Measurements from ENCODE around the gene TRAM2.
A peak's percentile ranks its signal among the peaks of the same experiment; 100 is the strongest.

Gene TRAM2

DNA sequence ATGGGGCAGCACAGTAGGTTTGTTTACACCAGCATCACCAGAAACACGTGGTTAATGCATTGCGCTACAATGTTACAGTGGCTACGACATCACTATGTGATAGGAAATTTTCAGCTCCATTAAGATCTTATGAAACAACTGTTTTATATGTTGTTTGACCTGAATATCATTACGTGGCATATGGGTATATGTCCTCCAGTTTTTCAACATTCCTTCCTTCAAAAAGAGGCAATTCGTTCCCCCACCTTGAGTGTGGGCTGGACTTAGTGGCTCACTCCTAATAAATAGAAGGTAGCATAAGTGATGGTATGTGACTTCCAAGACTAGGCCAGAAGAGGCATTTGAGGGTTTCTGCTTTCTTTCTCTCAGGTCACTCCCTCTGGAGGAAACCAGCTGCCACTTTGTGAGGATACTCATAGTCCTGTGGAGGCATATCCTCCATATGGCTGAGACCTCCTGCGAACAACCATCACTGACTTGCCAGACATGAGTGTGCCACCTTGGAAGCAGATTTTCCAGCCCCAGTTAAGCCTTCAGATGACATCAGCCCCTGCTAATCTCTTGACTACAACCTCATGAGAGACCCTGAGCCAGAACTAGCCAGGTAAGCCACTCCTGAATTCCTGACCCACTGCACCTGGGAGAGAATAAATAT lies 2.3 kb upstream of the TRAM2 start:
- Mint-ChIP-seq H3K36me3 (peaks cover 1% of the 10 kb centered on the region), H3K4me3 (no peak overlapping the region), H3K27ac (no peak overlapping the region), H3K27me3 (no peaks in the 10 kb centered on the region), H3K4me1 (peaks cover 29% of the 10 kb centered on the region), H3K9me3 (no peaks in the 10 kb centered on the region)

DNA sequence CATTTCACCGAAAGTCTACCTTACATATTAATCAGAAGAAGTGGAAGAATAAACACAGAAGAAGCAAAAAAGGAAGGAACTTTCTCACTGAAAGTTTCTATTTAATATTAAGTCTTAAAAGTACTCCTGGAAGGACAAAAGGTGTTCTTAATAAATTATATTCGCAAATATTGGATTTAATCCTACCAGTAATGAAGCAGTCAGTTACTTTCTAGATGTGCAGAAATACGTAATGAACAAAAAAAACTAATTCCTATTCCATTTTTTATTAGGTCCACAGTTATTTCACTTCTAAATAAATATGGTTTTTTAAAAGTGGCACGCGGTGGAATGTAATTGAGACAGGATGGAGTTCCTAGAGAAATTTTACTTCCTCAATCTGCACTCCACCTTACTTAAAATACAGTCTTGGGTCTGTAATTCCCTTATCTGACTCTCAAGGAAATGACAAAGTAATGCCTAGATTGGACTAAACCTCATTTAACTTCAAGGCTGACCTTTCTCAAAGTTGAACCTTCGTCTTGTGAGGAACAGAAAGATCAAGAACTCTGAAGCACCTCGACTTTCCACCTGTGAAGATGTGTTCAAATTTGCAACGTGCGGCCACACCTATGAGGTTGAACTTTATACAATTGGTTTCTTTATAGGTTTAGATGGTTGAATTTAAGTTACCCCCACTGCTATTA lies 1.1 kb upstream of the TRAM2 start:
- H3K4me3 Mint-ChIP-seq: peak overlapping the region; percentile 81
- peaks cover 1% of the 10 kb centered on the region for H3K36me3 Mint-ChIP-seq
- H3K27me3 Mint-ChIP-seq: no peaks in the 10 kb centered on the region
- H3K4me1 Mint-ChIP-seq: peaks cover 41% of the 10 kb centered on the region
- H3K27ac Mint-ChIP-seq: peak overlapping the region; percentile 4
- H3K9me3 Mint-ChIP-seq: no peaks in the 10 kb centered on the region

DNA sequence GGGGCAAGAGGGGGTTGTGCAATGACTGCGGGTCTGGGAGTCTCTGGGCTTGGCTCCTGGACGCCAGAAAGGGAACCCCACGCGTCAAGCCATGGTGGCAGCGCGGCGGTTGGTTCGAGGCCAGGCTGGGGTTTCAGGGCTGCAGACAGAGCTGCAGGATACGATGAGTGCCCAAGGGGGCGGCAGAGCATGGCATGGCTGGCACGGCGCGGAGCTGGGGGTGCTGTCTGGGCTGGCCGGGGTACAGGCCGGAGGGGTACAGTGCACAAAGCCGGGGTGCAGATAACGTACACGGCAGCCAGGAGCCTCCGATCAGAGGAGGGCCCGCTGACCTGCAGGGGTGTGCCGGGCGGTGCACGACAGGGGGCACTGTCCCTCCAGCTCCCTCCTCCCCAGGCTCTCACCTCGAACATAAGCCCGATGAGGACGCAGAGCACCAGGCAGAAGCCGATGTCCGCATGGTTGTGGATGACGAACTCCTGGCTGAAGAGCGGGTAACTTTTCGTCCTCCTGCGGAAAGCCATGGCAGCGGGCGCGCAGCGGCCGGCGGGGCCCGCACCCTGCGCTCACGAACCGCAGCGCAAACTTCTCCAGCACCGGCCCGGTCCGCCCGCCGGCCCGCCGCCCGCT lies 353 bp downstream of the TRAM2 start:
- Mint-ChIP-seq H3K27me3 (no peaks in the 10 kb centered on the region), H3K9me3 (no peaks in the 10 kb centered on the region), H3K4me3 (peak overlapping the region; percentile 84), H3K27ac (peak overlapping the region; percentile 53), H3K36me3 (no peaks in the 10 kb centered on the region), H3K4me1 (peaks cover 50% of the 10 kb centered on the region)

DNA sequence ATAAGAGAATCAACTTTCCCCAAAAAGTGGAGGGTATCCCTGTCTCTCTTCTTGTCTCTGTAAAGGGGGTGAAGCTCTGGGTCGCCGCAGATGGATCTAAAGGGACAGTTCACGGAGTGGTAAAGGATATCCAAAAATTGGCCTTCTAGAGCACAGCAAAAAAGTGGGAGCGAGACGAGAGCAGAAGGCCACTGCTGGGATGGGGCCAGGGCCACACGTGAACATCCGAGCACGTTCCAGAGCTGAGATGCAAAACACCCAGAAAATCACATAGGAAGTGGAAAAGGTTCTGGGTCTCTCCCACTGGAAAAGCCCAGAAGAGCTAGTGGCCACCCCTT lies 837 bp downstream of the TRAM2 start:
- H3K4me3 Mint-ChIP-seq: peak overlapping the region; percentile 84
- H3K4me1 Mint-ChIP-seq: peaks cover 52% of the 10 kb centered on the region
- H3K27ac Mint-ChIP-seq: peak overlapping the region; percentile 60
- no peaks in the 10 kb centered on the region for H3K9me3 Mint-ChIP-seq
- H3K27me3 Mint-ChIP-seq: no peaks in the 10 kb centered on the region
- H3K36me3 Mint-ChIP-seq: no peaks in the 10 kb centered on the region

DNA sequence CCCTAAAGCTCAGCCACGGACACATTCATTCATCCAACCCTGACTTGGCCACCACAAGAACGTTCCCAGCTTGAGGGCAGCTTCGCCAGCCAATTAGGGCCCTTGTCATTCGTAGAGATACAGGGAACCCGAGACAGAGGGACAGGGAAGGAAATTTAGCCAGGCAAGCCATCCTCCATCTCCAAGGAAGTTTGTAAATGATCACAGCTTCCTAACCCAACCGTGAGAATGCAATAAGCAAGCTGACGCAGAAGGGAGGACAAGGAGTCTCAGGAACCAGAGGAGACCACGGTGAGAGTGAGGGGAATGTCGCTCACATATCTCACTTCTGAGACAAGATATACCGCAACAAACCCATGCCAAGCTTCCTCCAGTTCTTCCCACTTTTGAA lies 1.4 kb downstream of the TRAM2 start:
- Mint-ChIP-seq H3K36me3 (no peaks in the 10 kb centered on the region), H3K27ac (no peak overlapping the region), H3K4me3 (peak overlapping the region; percentile 84), H3K27me3 (no peaks in the 10 kb centered on the region), H3K9me3 (no peaks in the 10 kb centered on the region), H3K4me1 (peaks cover 57% of the 10 kb centered on the region)

DNA sequence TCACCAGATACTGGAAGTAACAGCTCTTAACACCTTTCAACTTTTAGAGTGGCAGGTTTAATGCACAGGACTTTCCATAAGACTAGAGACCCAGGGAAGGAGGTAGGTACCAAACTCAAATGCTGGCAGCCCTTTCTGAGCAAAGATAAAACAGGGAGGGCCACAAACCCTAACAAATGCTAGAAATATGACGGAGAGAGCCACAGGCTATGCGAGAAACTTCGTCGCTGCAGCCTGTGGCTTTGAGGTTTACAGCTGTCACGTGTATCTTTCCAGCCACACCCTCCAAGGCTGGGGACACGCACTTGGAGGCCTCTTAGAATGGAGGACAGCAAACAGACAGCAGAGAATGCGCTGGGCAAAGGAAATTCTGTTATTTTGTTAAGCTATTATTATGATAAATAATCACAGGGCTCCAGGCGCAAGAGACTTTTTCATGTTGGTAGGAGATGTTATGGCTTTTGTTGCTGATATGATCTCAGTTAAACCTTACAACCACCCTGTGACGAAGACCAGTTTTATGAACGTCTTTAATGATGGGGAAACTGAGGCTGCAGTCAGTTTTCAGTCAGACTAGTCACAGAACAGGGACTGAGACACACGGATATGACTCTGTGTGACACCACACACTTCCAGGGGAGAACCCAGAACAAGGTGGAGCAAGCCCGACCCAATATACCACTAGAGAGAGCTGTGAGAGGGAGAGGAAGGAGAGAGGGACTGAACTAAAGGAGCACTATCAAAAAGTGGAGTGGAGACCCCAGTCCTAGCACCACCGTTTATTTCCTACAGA lies 2.0 kb downstream of the TRAM2 start:
- H3K9me3 Mint-ChIP-seq: no peaks in the 10 kb centered on the region
- no peaks in the 10 kb centered on the region for H3K36me3 Mint-ChIP-seq
- H3K27ac Mint-ChIP-seq: peak overlapping the region; percentile 39
- peaks cover 57% of the 10 kb centered on the region for H3K4me1 Mint-ChIP-seq
- H3K27me3 Mint-ChIP-seq: no peaks in the 10 kb centered on the region
- peak overlapping the region; percentile 84 for H3K4me3 Mint-ChIP-seq

DNA sequence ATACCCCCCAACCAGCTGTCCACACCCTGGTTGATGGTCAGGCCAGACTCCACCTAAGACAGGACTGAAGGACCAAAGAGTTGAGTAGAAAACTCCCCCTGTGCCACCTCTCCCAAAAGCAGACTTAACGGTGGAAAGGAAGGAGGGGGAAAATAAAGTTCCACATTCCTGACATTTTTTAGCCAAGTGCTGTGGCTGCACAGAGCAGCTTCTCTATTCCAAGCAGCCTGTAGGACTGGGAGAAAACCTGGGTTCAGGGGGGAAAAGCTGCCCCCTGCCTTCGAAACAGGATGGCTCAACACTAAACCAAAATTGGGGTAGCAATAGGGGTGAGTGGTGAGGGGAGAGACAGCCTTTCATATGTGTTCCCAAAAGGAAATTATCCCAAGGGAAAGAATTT lies 3.6 kb downstream of the TRAM2 start:
- H3K4me1 Mint-ChIP-seq: peaks cover 68% of the 10 kb centered on the region
- H3K36me3 Mint-ChIP-seq: no peaks in the 10 kb centered on the region
- no peak overlapping the region for H3K4me3 Mint-ChIP-seq
- no peaks in the 10 kb centered on the region for H3K9me3 Mint-ChIP-seq
- H3K27me3 Mint-ChIP-seq: no peaks in the 10 kb centered on the region
- no peak overlapping the region for H3K27ac Mint-ChIP-seq

DNA sequence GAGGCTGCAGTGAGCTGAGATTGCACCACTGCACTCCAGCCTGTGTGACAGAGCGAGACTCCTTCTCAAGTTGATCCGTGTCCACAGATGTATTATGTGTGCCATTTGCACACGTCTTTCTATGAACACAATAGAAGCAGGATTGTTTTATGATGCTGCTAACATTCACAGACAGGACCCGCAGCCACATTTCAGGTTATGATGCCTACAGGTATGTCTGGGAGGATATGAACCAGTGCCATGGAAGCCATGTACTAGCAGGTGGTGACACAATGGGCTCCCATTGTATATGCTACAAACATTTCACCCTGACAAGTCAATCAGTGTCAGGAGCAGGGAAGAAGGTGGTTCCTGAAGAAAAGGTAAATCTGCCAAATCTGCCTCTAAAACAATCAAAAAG lies 4.3 kb downstream of the TRAM2 start:
- no peaks in the 10 kb centered on the region for H3K27me3 Mint-ChIP-seq
- H3K4me3 Mint-ChIP-seq: no peak overlapping the region
- H3K27ac Mint-ChIP-seq: no peak overlapping the region
- H3K4me1 Mint-ChIP-seq: peaks cover 72% of the 10 kb centered on the region
- H3K9me3 Mint-ChIP-seq: no peaks in the 10 kb centered on the region
- no peaks in the 10 kb centered on the region for H3K36me3 Mint-ChIP-seq

DNA sequence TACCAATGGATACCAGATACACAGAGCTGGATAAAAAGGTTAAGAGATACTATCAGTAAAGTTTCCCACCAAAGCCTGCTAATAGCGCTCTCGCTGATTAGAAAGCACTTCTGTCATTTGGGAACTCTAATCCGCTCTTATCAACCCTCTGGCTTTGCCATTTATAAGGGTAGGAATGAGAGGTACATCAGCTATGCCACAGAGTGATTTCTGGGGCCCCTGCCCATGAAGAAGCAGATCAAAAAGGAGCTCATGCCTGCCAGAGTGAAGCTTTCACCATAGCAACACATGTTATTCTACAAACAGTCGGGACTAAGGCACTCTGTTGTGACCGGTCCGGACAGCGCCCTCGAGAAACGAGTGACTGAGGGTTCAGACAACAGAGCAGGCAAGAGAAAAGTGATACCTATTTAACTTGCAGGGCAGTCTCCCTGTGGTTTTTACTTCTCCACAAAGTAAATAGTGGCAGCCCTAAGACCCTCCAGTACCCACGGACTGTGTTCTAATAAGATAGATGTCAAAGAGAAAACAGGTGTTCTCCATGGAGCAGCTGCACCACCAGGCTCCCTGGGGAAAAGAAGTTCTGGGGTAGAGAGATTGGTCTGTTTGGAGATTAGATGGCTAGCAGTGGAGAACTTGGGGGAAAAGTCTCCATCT lies 5.6 kb downstream of the TRAM2 start:
- Mint-ChIP-seq H3K9me3 (no peaks in the 10 kb centered on the region), H3K4me1 (peaks cover 81% of the 10 kb centered on the region), H3K4me3 (no peak overlapping the region), H3K36me3 (no peaks in the 10 kb centered on the region), H3K27me3 (no peaks in the 10 kb centered on the region), H3K27ac (no peak overlapping the region)

DNA sequence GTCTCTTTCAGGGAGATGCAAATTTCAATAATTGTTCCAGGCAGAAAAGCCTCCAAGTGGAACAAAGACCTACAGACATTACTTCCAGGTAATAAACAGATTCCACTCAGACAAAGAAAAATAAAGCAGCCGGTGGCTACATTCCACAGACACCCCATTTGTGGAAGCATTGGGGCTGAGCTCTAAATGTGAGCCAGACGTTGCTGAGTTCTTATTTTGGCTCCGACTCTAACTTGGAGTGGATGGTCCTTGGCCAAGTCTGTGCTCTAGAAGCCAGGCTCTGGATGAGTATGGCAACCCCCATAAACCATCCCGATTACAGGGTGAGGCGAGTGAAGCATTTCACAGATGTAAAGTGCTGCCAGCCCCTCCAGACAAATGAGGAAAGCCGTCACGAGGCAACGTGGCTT lies 6.6 kb downstream of the TRAM2 start:
- Mint-ChIP-seq H3K36me3 (no peaks in the 10 kb centered on the region), H3K9me3 (no peaks in the 10 kb centered on the region), H3K27ac (no peak overlapping the region), H3K27me3 (no peaks in the 10 kb centered on the region), H3K4me1 (peaks cover 79% of the 10 kb centered on the region), H3K4me3 (no peak overlapping the region)

DNA sequence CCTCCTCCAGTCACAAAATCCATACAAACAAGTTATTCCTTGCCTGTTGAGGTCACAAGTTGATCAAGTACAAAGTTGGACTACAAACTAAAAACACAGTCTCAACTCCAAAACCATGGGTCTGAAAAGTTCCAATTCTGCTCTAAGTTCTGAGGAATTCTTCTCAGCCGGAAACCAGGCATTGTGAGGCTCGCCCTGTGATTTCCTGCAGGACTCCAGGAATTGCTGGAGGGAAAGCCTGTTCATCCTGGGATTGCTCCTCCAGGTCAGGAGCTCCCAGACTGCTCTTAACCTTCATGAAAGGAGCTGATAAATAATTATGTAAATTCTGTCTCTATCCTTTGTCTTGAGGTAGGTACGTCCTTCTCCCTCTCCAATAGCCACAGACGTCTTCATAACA lies 8.5 kb downstream of the TRAM2 start:
- Mint-ChIP-seq H3K36me3 (no peaks in the 10 kb centered on the region), H3K27ac (no peak overlapping the region), H3K4me3 (no peak overlapping the region), H3K4me1 (peaks cover 70% of the 10 kb centered on the region), H3K27me3 (no peaks in the 10 kb centered on the region), H3K9me3 (no peaks in the 10 kb centered on the region)

DNA sequence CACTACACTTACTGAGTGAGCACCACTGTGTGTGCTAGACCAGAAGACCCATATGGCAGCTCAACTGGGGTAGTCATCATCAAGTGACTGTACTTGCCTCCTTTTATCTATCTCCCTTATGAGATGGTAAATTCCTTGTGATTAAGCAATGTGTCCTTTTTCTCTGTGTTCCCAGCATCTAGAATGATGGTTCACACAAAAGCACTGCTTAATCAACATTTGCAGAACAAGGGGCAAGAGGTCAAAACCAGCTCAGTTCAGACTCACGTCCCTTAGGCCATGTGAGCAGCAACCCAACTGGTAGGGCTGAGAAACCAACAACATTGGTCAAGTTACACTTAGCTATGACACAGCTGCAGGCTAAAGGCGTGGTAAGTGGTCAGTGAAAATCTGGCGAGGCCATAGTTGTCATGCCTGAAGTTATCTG lies 10.0 kb downstream of the TRAM2 start:
- Mint-ChIP-seq H3K36me3 (peaks cover 3% of the 10 kb centered on the region), H3K9me3 (no peaks in the 10 kb centered on the region), H3K27me3 (no peaks in the 10 kb centered on the region), H3K4me1 (peaks cover 64% of the 10 kb centered on the region), H3K4me3 (no peak overlapping the region), H3K27ac (no peak overlapping the region)

DNA sequence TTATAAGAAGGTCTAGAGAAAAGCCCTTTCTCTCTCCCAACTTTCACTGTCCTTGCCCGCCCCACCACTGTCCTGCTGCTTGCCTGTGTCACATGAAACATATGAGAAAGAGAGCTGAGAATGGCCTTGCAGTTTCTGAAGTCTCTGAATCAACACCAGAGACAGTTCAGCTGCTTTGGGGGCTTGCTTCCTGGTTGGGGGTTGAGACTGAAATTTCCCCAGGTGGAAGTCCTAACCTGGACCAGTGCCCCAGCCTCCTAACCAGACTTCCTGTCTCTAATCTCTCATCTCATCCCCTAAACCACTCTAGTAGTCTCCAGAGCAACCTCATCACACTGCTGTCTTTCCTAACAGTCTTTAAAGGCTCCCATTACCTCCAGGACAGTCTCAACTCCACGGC lies 10.7 kb downstream of the TRAM2 start:
- H3K9me3 Mint-ChIP-seq: no peaks in the 10 kb centered on the region
- no peaks in the 10 kb centered on the region for H3K27me3 Mint-ChIP-seq
- H3K4me1 Mint-ChIP-seq: peaks cover 61% of the 10 kb centered on the region
- peaks cover 3% of the 10 kb centered on the region for H3K36me3 Mint-ChIP-seq
- no peak overlapping the region for H3K27ac Mint-ChIP-seq
- no peak overlapping the region for H3K4me3 Mint-ChIP-seq

DNA sequence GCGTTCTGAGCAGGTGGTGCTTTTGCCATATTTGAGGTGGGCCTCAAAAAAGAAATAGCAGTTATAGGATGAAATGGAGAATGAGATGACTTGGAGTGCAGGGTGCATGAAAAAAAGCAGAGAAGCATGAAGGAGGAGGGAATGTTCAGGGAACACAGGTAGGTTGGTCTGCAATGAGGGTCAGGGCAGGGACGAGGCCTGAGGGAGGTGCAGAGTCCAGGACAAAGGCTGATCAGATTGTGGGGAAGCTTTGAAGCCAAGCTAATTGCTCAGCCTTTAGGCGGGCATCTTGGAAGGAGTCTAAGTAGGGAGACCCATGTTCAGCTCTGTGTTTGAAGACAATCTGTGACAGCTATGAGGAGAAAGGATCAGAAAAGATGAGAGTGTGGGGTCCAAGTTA lies 12.0 kb downstream of the TRAM2 start:
- Mint-ChIP-seq H3K27ac (no peak overlapping the region), H3K9me3 (no peaks in the 10 kb centered on the region), H3K36me3 (peaks cover 3% of the 10 kb centered on the region), H3K4me1 (peaks cover 55% of the 10 kb centered on the region), H3K27me3 (no peaks in the 10 kb centered on the region), H3K4me3 (no peak overlapping the region)

DNA sequence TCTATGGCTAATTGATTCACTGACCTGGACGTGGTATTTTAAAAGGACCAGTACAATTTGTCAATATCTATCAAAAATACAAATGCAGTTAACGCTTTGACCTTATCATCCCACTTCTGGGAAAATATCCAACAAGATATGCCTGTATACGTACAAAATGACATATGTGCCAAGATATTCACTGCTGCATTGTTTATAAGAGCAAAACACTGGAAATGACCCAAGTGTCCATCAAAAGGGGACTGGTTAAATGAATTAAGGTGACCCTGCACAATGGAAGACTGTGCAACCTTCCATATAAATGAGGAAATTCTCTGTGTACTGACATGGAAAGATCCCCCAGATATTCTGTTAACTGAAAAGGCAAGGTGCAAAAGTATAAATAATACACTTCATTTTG lies 13.9 kb downstream of the TRAM2 start:
- H3K27me3 Mint-ChIP-seq: no peaks in the 10 kb centered on the region
- peaks cover 7% of the 10 kb centered on the region for H3K36me3 Mint-ChIP-seq
- H3K4me3 Mint-ChIP-seq: no peak overlapping the region
- no peak overlapping the region for H3K27ac Mint-ChIP-seq
- H3K9me3 Mint-ChIP-seq: no peaks in the 10 kb centered on the region
- peaks cover 49% of the 10 kb centered on the region for H3K4me1 Mint-ChIP-seq

Measured in activated naive CD4-positive, alpha-beta T cell treated with anti-CD3 and anti-CD28 coated beads, Interleukin-2, amount 50 U/mL, for 24 hours (primary cell).